Esophagus muscularis mucosa (tissue), 4 donors: Measurements from ENCODE around the gene ANKS1A. TPM values are rescaled to one million over a fixed set of nuclear protein-coding genes. Genes with fewer than 3 reads are reported as not detected.

Experiments used
- DNase-seq: peaks from one replicate; pipeline ENCODE4 v3.0.0-alpha.2; 2017; ENCODE audit errors: extremely low spot score
- H3K27ac ChIP-seq, 4 donors: fragments of 200-600 bp; sonication (generic); replicated peaks in 1 of 4; 1 replicate in 3 of 4; 2 replicates in 1 of 4; pipeline ENCODE4 v1.5.1; 2016 to 2019; ENCODE audit warnings: mild to moderate bottlenecking in 1 of 4
- H3K27me3 ChIP-seq, 4 donors: fragments of 200-600 bp; sonication (generic); one replicate each; pipeline versions ENCODE4 v1.5.1 to v1.6.0; 2016 to 2019
- H3K36me3 ChIP-seq, 4 donors: fragments of 200-600 bp; sonication (generic); one replicate each; pipeline ENCODE4 v1.5.1; 2016 to 2019
- H3K4me1 ChIP-seq, 4 donors: fragments of 200-600 bp; sonication (generic); one replicate each; pipeline ENCODE4 v1.5.1; 2016 to 2019
- H3K4me3 ChIP-seq, 4 donors: fragments of 200-600 bp; sonication (generic); 1 replicate in 2 of 4; 2 replicates in 2 of 4; pipeline ENCODE4 v1.5.1; 2016 to 2019; ENCODE audit warnings: mild to moderate bottlenecking in 4 of 4, moderate library complexity in 1 of 4
- H3K9me3 ChIP-seq, 4 donors: fragments of 200-600 bp; sonication (generic); 1 replicate in 3 of 4; 2 replicates in 1 of 4; pipeline ENCODE4 v1.5.1; 2016 to 2019
- CTCF ChIP-seq, 3 experiments: fragments of 200-600 bp in 2 of 3; fragments of 450-650 bp in 1 of 3; sonication (generic) in 2 of 3; IDR thresholded peaks; one replicate each; pipeline ENCODE4 v1.5.1; 2017 to 2019; ENCODE audit warnings: antibody characterized with exemption in 3 of 3, mild to moderate bottlenecking in 2 of 3, moderate library complexity in 1 of 3
- EP300 ChIP-seq: sonication (generic); formaldehyde crosslinking; IDR thresholded peaks from one replicate; pipeline ENCODE4 v1.6.1; 2017; ENCODE audit warnings: antibody characterized with exemption
- POLR2A ChIP-seq: fragments of 450-650 bp; IDR thresholded peaks from one replicate; pipeline ENCODE4 v1.6.1; 2017; ENCODE audit warnings: antibody characterized with exemption, moderate library complexity, mild to moderate bottlenecking, low read depth
- POLR2AphosphoS5 ChIP-seq, 2 donors: sonication (generic); formaldehyde crosslinking; IDR thresholded peaks; one replicate each; pipeline ENCODE4 v1.6.1; 2017; ENCODE audit warnings: antibody characterized with exemption in 2 of 2
- WGBS: methylation state at CpG from one replicate; pipeline ENCODE4 v1.1.5; 2018; 5-methylcytosine and 5-hydroxymethylcytosine counted together
- intact Hi-C: fragments of 100-400 bp; cut with DNase I; formaldehyde crosslinking; loops from one replicate; pipeline ENCODE4 v1.15.1; 2023
- total RNA-seq, 4 donors: library from RNA; depleted of rRNA; stranded (reverse); fragments of >200 nt; gene quantifications; one replicate each; pipeline versions ENCODE4 v1.1.0 to v1.2.1, GENCODE V29; 2016

The ANKS1A gene
- total RNA-seq, 4 donors from 2014 or later, result 68.3 to 132 (median 98.7) TPM

- no peak for TF ChIP-seq POLR2A
- TF ChIP-seq CTCF (IDR thresholded peaks at IDR 0.05), result no peak
- TF ChIP-seq POLR2AphosphoS5 (IDR thresholded peaks at IDR 0.05), result no peak
- TF ChIP-seq EP300, result no peak
- H3K27me3 ChIP-seq, result no peaks in the 10 kb centered on the region
- peak overlapping the region; percentile 59 to 77 (median 70) for H3K27ac ChIP-seq
- H3K9me3 ChIP-seq, result no peaks in the 10 kb centered on the region
- H3K36me3 ChIP-seq, result peaks cover 98 to 100% (median 100%) of the 10 kb centered on the region in 4 donors
- peaks cover 18 to 90% (median 80%) of the 10 kb centered on the region in 4 donors for H3K4me1 ChIP-seq
- intact Hi-C loops, result no loop called here
- no peak overlapping the region for H3K4me3 ChIP-seq
- WGBS, result 83% methylated on average over 10 of the region's 14 CpGs
- no peak for DNase-seq
Measured at GRCh38 chr6:35084041-35084491, 195.0 kb downstream of the ANKS1A start.

DNA sequence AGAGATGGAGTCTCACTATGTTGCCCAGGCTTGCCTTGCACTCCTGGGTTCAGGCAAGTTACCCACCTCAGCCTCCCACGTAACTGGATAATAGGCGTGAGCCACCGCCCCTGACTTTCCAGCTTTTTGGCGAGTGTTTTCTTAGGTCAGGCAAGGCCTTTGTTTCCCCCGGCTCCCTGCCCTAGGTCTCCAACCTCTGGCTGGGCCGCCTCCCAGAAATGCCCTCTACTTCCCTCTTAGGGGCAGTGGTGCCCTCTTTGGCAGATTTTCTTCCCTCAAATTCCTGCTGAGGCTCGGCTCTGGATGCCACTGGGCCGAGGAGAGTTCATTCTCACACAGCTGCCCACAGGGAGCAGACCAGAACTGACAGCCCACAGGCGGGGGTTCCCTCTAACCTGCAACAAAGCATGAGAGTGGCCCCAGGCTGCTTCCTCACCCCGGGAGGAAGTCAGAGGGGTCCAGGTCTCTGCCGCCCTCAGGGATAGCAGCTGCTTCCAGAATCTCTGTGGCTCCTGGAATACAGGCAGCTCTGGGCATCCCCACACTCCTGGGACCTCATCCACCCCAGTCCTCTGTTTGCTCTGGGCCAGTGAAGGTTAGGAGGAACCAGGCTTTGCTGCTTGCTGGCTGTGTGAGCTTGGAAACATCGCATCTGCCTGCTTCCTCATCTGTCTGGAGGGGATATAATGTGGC, 195.6 kb downstream of the ANKS1A start:
- Histone ChIP-seq H3K9me3 (no peaks in the 10 kb centered on the region), H3K27ac (peak overlapping the region; percentile 59 to 77 (median 70)), H3K4me3 (no peak overlapping the region), H3K4me1 (peaks cover 24 to 94% (median 86%) of the 10 kb centered on the region in 4 donors), H3K36me3 (peaks cover 93 to 100% (median 100%) of the 10 kb centered on the region in 4 donors), H3K27me3 (no peaks in the 10 kb centered on the region)
- no peak for TF ChIP-seq EP300
- TF ChIP-seq POLR2AphosphoS5 (IDR thresholded peaks at IDR 0.05), result no peak
- TF ChIP-seq CTCF (IDR thresholded peaks at IDR 0.05), result no peak
- TF ChIP-seq POLR2A, result no peak
- intact Hi-C loops, result no loop called here
- no peak for DNase-seq
- WGBS, result 90% methylated on average over 10 of the region's 12 CpGs

DNA sequence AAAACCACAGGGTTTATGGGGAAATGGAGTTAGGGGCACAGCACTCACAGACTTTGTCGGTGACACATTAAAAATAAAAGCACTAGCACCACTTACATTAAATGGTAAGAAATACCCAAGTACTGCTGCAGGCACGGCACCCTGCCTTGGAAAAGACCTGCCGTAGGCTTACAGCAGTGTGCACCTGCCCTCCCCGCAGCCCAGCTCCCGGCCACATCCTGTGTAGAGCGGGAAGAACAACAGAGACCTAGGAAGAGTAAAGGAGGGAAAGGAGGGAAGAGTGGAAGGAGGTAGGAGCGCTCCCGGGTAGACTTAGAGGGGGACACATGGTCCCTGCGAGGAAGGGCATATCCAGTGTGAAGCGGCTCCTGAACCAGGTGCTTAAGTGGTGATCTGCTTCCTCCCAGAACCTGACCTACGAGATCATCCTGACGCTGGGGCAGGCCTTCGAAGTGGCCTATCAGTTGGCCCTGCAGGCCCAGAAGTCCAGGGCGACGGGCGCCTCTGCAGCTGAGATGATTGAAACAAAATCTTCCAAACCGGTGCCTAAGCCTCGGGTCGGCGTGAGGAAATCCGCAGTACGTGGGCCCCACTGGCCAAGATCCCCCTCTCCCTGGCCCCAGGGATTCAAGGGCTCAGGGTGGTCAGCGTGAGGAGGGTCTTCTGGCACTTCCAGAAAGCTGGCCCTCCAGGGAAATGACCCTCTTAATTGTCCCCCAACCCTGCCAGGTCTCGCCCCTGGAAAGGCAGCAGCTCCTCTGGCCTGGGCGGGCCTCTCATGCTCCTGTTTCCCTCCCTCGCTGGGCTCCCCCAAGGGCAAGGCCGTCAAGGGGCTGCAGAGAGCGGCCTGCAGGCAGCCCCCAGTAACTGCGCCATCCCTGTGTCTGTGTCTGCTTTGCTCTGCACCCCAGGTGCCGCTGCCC, 196.6 kb downstream of the ANKS1A start:
- H3K27ac ChIP-seq, result peak overlapping the region; percentile 50 to 77 (median 69)
- peaks cover 28 to 96% (median 87%) of the 10 kb centered on the region in 4 donors for H3K4me1 ChIP-seq
- no peaks in the 10 kb centered on the region for H3K27me3 ChIP-seq
- 91% methylated on average over 28 of the region's 30 CpGs for WGBS
- intact Hi-C loops, result no loop called here
- no peak overlapping the region for H3K4me3 ChIP-seq
- peaks cover 84 to 100% (median 100%) of the 10 kb centered on the region in 4 donors for H3K36me3 ChIP-seq
- DNase-seq, result no peak
- TF ChIP-seq POLR2AphosphoS5 (IDR thresholded peaks at IDR 0.05), result no peak
- no peaks in the 10 kb centered on the region for H3K9me3 ChIP-seq

GRCh38 chr6:35086282-35086632, 197.2 kb downstream of the ANKS1A start:
- H3K27me3 ChIP-seq, result no peaks in the 10 kb centered on the region
- DNase-seq, result no peak
- H3K36me3 ChIP-seq, result peaks cover 77 to 100% (median 96%) of the 10 kb centered on the region in 4 donors
- H3K9me3 ChIP-seq, result no peaks in the 10 kb centered on the region
- peak overlapping the region; percentile 50 to 77 (median 69) for H3K27ac ChIP-seq
- TF ChIP-seq POLR2AphosphoS5 (IDR thresholded peaks at IDR 0.05) (no peak), POLR2A (no peak), EP300 (no peak), CTCF (IDR thresholded peaks at IDR 0.05) (no peak)
- no peak overlapping the region for H3K4me3 ChIP-seq
- H3K4me1 ChIP-seq, result peaks cover 23 to 96% (median 87%) of the 10 kb centered on the region in 4 donors
- intact Hi-C loops, result no loop called here
- 89% methylated on average over 10 of the region's 10 CpGs for WGBS
